GDM1 (cell line): ENCODE data around the gene TIAM1.

ENCODE experiments used
- DNase-seq: peaks from one replicate; lab custom pipeline; 2025; lab: John Stamatoyannopoulos, UW

Gene TIAM1

GRCh38 chr21:31354604-31355443, 10.8 kb upstream of the TIAM1 start:
- DNase-seq, result no peak

GRCh38 chr21:31354122-31354521, 10.1 kb upstream of the TIAM1 start:
- DNase-seq, result no peak

GRCh38 chr21:31352836-31353235, 8.8 kb upstream of the TIAM1 start:
- DNase-seq, result no peak

GRCh38 chr21:31351960-31352359, 7.9 kb upstream of the TIAM1 start:
- DNase-seq, result no peak

GRCh38 chr21:31351438-31351837, 7.4 kb upstream of the TIAM1 start:
- DNase-seq, result no peak

GRCh38 chr21:31349208-31349607, 5.1 kb upstream of the TIAM1 start:
- DNase-seq, result no peak

GRCh38 chr21:31348188-31348587, 4.1 kb upstream of the TIAM1 start:
- DNase-seq, result no peak

GRCh38 chr21:31347435-31348032, 3.5 kb upstream of the TIAM1 start:
- no peak for DNase-seq

GRCh38 chr21:31346256-31346821, 2.3 kb upstream of the TIAM1 start:
- DNase-seq, result no peak

GRCh38 chr21:31345136-31345535, 1.1 kb upstream of the TIAM1 start:
- no peak for DNase-seq

GRCh38 chr21:31343030-31343510, 991 bp downstream of the TIAM1 start:
- DNase-seq, result no peak

- DNase-seq, result no peak
These were observed 1.7 kb downstream of the TIAM1 start for GRCh38 chr21:31342348-31342747.

- DNase-seq, result no peak
These were observed 3.0 kb downstream of the TIAM1 start for GRCh38 chr21:31340942-31341487.

- no peak for DNase-seq
These were observed 3.5 kb downstream of the TIAM1 start for GRCh38 chr21:31340514-31340913.

GRCh38 chr21:31339721-31340120, 4.3 kb downstream of the TIAM1 start:
- DNase-seq, result no peak

GRCh38 chr21:31338908-31339368, 5.1 kb downstream of the TIAM1 start:
- DNase-seq, result no peak

GRCh38 chr21:31337996-31338907, 5.8 kb downstream of the TIAM1 start:
- DNase-seq, result no peak

- no peak for DNase-seq
These were observed 7.0 kb downstream of the TIAM1 start for GRCh38 chr21:31337086-31337485.

GRCh38 chr21:31336739-31337040, 7.4 kb downstream of the TIAM1 start:
- DNase-seq, result no peak

GRCh38 chr21:31335957-31336738, 7.9 kb downstream of the TIAM1 start:
- no peak for DNase-seq

- DNase-seq, result no peak
These were observed 9.4 kb downstream of the TIAM1 start for GRCh38 chr21:31334648-31335121.
